Sigmoid colon (tissue), 4 donors: Measurements from ENCODE around the gene SLC4A3.

Experiments used
- CTCF ChIP-seq, 4 experiments: fragments of 450-650 bp in 3 of 4; fragments of 200-600 bp in 1 of 4; IDR thresholded peaks; one replicate each; pipeline ENCODE4 v1.5.1; 2016 to 2019; ENCODE audit warnings: antibody characterized with exemption in 4 of 4, mild to moderate bottlenecking in 3 of 4, moderate library complexity in 2 of 4
- POLR2AphosphoS5 ChIP-seq, 4 donors: sonication (generic); formaldehyde crosslinking; IDR thresholded peaks; one replicate each; pipeline ENCODE4 v1.6.1; 2017; ENCODE audit warnings: antibody characterized with exemption in 4 of 4

GRCh38 chr2:219661197-219661954 lies 33.9 kb downstream of the SLC4A3 start:
- TF ChIP-seq POLR2AphosphoS5 (IDR thresholded peaks at IDR 0.05) (no peak), CTCF (IDR thresholded peaks at IDR 0.05) (no peak)
